GM12878 (cell line): ENCODE results near the gene NOVA2. TPM values are rescaled to one million over a fixed set of nuclear protein-coding genes. Genes with fewer than 3 reads are reported as not detected.

Experiments
- NFIC ChIP-seq: IDR thresholded peaks from 2 replicates; pipeline ENCODE4 v1.6.1; 2012; ENCODE audit warnings: low read depth, mild to moderate bottlenecking, inconsistent platforms, low read length, moderate library complexity
- POLR2A ChIP-seq: IDR thresholded peaks from 2 replicates; pipeline ENCODE4 v1.6.1; 2011; ENCODE audit warnings: low read depth, mild to moderate bottlenecking, low read length
- RB1 ChIP-seq: fragments of 450-650 bp; formaldehyde crosslinking; IDR thresholded peaks from 2 replicates; pipeline ENCODE4 v1.6.1; 2017; ENCODE audit warnings: mild to moderate bottlenecking, borderline replicate concordance
- STAT3 ChIP-seq: IDR thresholded peaks from 2 replicates; pipeline ENCODE4 v1.6.1; 2011; ENCODE audit warnings: low read depth, low read length, improper control_type of control experiment
- TAF1 ChIP-seq: IDR thresholded peaks from 2 replicates; pipeline ENCODE4 v1.6.1; 2011; ENCODE audit warnings: mild to moderate bottlenecking, low read depth, low read length, borderline replicate concordance
- ZNF274 ChIP-seq: IDR thresholded peaks from one replicate; pipeline ENCODE4 v1.8.0; 2011; ENCODE audit not compliant: insufficient read length, insufficient read depth
- ZSCAN29 ChIP-seq: fragments of 450-650 bp; IDR thresholded peaks from 2 replicates; pipeline ENCODE4 v1.6.1; 2017; ENCODE audit warnings: mild to moderate bottlenecking, moderate library complexity
- polyA plus RNA-seq, 11 experiments: library from polyadenylated mRNA; depleted of rRNA in 4 of 11; unstranded in 6 of 11; stranded (reverse) in 5 of 11; fragments of >200 nt; fragmentation: Nextera tagmentation in 4 of 11; fragmentation: Illumina TruSeq in 1 of 11; extraction: Ambion mirVana in 4 of 11; extraction: Trizol in 1 of 11; gene quantifications; 1 replicate in 1 of 11; 2 replicates in 10 of 11; pipeline versions ENCODE4 v1.2.1 to v1.2.3, GENCODE V29; 2011 to 2016; ENCODE audit warnings: inconsistent platforms in 2 of 11, missing spikeins in 2 of 11, low read depth in 1 of 11
- total RNA-seq, 4 experiments: library from RNA; depleted of rRNA in 3 of 4; stranded (reverse); fragments of >200 nt in 3 of 4; fragmentation: Illumina TruSeq in 1 of 4; extraction: Trizol in 1 of 4; gene quantifications; 2 replicates each; pipeline versions ENCODE4 v1.2.1 to v1.2.3, GENCODE V29; 2013 to 2021
- TF ChIP-seq, protein P1 (sequence below): fragments of 450-650 bp; IDR thresholded peaks from 2 replicates; pipeline ENCODE4 v1.6.1; 2016; ENCODE audit warnings: mild to moderate bottlenecking, moderate library complexity, borderline replicate concordance
- TF ChIP-seq, protein P2 (sequence below): fragments of 450-650 bp; formaldehyde crosslinking; IDR thresholded peaks from 2 replicates; pipeline ENCODE4 v1.4.0; 2022; ENCODE audit warnings: mild to moderate bottlenecking, moderate library complexity
- TF ChIP-seq, protein P3 (sequence below): IDR thresholded peaks from 2 replicates; pipeline ENCODE4 v1.6.1; 2012; ENCODE audit warnings: improper control_type of control experiment, low read depth, low read length; ENCODE audit not compliant: insufficient replicate concordance
- TF ChIP-seq, protein P4 (sequence below): IDR thresholded peaks from 2 replicates; pipeline ENCODE4 v1.6.1; 2011; ENCODE audit warnings: mild to moderate bottlenecking, low read depth, low read length, moderate library complexity; ENCODE audit not compliant: insufficient replicate concordance
- TF ChIP-seq, protein P5 (sequence below), 3 experiments: IDR thresholded peaks in 2 of 3; conservative IDR thresholded peaks in 1 of 3; 2 replicates each; pipeline ENCODE4 v1.5.1; 2011; ENCODE audit warnings: low read depth in 3 of 3, low read length in 3 of 3, mild to moderate bottlenecking in 3 of 3, control low read depth in 2 of 3, moderate library complexity in 2 of 3, inconsistent platforms in 1 of 3, mixed read lengths in 1 of 3; ENCODE audit not compliant: control insufficient read depth in 2 of 3, insufficient read depth in 1 of 3; ENCODE audit errors: extremely low read depth in 1 of 3

The NOVA2 gene
- total and polyA plus RNA-seq, 10 of the 15 experiments (the other 5 are each of a cell fraction or from before 2014, with no cell fraction given), result under 0.01 to 0.44 (median 0.03) TPM; not detected in 4

DNA sequence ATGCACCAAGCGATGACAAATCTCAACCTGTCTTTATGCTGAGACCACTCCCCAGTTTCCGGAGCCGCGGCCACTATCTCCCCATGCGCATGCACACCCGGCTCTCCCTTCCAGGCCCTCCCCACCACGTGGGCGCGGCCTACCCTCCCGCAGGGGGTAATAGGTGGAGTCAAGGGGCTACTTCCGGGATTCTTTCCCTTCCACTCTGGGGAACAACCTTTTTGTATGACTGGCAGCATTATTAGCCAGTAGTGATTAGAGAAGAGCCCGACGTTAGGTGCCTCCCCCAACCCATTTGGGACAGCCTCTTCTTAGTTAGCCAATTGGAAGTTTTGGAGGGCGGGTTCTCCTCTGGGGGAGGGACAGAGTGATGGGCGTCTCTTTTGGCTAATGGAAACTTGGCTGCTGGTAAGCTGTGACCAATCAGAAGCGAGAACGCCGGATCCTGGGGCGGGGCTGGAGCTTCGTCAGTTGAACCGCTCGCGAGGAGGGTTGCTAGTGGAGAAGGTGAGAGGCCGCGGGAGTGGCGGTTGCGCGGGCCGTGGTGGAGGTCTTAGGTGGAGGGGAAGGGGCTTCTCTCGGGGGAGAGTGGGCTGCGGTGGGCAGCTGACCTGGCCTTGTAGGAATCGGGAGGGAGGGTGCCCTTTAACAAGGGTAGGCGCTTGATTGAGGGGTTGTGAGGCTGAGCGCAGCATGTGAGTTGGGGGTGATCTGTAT is 21.5 kb upstream of the NOVA2 start, which contains the start of gene CCDC61 (continued):
- TF ChIP-seq, protein P1, sequence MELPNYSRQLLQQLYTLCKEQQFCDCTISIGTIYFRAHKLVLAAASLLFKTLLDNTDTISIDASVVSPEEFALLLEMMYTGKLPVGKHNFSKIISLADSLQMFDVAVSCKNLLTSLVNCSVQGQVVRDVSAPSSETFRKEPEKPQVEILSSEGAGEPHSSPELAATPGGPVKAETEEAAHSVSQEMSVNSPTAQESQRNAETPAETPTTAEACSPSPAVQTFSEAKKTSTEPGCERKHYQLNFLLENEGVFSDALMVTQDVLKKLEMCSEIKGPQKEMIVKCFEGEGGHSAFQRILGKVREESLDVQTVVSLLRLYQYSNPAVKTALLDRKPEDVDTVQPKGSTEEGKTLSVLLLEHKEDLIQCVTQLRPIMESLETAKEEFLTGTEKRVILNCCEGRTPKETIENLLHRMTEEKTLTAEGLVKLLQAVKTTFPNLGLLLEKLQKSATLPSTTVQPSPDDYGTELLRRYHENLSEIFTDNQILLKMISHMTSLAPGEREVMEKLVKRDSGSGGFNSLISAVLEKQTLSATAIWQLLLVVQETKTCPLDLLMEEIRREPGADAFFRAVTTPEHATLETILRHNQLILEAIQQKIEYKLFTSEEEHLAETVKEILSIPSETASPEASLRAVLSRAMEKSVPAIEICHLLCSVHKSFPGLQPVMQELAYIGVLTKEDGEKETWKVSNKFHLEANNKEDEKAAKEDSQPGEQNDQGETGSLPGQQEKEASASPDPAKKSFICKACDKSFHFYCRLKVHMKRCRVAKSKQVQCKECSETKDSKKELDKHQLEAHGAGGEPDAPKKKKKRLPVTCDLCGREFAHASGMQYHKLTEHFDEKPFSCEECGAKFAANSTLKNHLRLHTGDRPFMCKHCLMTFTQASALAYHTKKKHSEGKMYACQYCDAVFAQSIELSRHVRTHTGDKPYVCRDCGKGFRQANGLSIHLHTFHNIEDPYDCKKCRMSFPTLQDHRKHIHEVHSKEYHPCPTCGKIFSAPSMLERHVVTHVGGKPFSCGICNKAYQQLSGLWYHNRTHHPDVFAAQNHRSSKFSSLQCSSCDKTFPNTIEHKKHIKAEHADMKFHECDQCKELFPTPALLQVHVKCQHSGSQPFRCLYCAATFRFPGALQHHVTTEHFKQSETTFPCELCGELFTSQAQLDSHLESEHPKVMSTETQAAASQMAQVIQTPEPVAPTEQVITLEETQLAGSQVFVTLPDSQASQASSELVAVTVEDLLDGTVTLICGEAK, result peak; percentile 74; the same call in 1 of the 2 replicates
- TF ChIP-seq ZNF274, result no peak
- no peak for TF ChIP-seq NFIC
- TF ChIP-seq POLR2A, result peak; percentile 96
- no peak for TF ChIP-seq STAT3
- TF ChIP-seq, protein P2, sequence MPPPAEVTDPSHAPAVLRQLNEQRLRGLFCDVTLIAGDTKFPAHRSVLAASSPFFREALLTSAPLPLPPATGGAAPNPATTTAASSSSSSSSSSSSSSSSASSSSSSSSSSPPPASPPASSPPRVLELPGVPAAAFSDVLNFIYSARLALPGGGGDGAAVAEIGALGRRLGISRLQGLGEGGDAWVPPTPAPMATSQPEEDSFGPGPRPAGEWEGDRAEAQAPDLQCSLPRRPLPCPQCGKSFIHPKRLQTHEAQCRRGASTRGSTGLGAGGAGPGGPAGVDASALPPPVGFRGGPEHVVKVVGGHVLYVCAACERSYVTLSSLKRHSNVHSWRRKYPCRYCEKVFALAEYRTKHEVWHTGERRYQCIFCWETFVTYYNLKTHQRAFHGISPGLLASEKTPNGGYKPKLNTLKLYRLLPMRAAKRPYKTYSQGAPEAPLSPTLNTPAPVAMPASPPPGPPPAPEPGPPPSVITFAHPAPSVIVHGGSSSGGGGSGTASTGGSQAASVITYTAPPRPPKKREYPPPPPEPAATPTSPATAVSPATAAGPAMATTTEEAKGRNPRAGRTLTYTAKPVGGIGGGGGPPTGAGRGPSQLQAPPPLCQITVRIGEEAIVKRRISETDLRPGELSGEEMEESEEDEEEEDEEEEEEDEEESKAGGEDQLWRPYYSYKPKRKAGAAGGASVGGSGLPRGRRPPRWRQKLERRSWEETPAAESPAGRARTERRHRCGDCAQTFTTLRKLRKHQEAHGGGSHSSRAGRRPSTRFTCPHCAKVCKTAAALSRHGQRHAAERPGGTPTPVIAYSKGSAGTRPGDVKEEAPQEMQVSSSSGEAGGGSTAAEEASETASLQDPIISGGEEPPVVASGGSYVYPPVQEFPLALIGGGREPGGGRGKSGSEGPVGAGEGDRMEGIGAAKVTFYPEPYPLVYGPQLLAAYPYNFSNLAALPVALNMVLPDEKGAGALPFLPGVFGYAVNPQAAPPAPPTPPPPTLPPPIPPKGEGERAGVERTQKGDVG (CRISPR knock-in tag), result no peak
- TF ChIP-seq, protein P3, sequence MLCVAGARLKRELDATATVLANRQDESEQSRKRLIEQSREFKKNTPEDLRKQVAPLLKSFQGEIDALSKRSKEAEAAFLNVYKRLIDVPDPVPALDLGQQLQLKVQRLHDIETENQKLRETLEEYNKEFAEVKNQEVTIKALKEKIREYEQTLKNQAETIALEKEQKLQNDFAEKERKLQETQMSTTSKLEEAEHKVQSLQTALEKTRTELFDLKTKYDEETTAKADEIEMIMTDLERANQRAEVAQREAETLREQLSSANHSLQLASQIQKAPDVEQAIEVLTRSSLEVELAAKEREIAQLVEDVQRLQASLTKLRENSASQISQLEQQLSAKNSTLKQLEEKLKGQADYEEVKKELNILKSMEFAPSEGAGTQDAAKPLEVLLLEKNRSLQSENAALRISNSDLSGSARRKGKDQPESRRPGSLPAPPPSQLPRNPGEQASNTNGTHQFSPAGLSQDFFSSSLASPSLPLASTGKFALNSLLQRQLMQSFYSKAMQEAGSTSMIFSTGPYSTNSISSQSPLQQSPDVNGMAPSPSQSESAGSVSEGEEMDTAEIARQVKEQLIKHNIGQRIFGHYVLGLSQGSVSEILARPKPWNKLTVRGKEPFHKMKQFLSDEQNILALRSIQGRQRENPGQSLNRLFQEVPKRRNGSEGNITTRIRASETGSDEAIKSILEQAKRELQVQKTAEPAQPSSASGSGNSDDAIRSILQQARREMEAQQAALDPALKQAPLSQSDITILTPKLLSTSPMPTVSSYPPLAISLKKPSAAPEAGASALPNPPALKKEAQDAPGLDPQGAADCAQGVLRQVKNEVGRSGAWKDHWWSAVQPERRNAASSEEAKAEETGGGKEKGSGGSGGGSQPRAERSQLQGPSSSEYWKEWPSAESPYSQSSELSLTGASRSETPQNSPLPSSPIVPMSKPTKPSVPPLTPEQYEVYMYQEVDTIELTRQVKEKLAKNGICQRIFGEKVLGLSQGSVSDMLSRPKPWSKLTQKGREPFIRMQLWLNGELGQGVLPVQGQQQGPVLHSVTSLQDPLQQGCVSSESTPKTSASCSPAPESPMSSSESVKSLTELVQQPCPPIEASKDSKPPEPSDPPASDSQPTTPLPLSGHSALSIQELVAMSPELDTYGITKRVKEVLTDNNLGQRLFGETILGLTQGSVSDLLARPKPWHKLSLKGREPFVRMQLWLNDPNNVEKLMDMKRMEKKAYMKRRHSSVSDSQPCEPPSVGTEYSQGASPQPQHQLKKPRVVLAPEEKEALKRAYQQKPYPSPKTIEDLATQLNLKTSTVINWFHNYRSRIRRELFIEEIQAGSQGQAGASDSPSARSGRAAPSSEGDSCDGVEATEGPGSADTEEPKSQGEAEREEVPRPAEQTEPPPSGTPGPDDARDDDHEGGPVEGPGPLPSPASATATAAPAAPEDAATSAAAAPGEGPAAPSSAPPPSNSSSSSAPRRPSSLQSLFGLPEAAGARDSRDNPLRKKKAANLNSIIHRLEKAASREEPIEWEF, result no peak
- TF ChIP-seq, protein P4, sequence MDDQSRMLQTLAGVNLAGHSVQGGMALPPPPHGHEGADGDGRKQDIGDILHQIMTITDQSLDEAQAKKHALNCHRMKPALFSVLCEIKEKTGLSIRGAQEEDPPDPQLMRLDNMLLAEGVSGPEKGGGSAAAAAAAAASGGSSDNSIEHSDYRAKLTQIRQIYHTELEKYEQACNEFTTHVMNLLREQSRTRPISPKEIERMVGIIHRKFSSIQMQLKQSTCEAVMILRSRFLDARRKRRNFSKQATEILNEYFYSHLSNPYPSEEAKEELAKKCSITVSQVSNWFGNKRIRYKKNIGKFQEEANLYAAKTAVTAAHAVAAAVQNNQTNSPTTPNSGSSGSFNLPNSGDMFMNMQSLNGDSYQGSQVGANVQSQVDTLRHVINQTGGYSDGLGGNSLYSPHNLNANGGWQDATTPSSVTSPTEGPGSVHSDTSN, result peak; percentile 97
- TF ChIP-seq TAF1, result peak; percentile 76; the same call in 1 of the 2 replicates
- TF ChIP-seq, protein P5, sequence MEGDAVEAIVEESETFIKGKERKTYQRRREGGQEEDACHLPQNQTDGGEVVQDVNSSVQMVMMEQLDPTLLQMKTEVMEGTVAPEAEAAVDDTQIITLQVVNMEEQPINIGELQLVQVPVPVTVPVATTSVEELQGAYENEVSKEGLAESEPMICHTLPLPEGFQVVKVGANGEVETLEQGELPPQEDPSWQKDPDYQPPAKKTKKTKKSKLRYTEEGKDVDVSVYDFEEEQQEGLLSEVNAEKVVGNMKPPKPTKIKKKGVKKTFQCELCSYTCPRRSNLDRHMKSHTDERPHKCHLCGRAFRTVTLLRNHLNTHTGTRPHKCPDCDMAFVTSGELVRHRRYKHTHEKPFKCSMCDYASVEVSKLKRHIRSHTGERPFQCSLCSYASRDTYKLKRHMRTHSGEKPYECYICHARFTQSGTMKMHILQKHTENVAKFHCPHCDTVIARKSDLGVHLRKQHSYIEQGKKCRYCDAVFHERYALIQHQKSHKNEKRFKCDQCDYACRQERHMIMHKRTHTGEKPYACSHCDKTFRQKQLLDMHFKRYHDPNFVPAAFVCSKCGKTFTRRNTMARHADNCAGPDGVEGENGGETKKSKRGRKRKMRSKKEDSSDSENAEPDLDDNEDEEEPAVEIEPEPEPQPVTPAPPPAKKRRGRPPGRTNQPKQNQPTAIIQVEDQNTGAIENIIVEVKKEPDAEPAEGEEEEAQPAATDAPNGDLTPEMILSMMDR (IDR thresholded peaks at IDR 0.05 in 2 of 3, conservative IDR thresholded peaks at IDR 0.05 in 1 of 3; ENCODE audit: control insufficient read depth in 2 of 3, extremely low read depth in 1 of 3, insufficient read depth in 1 of 3, low read depth in 3 of 3, low read length in 3 of 3), result no peak
- no peak for TF ChIP-seq ZSCAN29
- no peak for TF ChIP-seq RB1
